Smooth muscle cell (in vitro differentiated cells): ENCODE results near the gene PTPN5. TPM values are rescaled to one million over a fixed set of nuclear protein-coding genes. Genes with fewer than 3 reads are reported as not detected.
A peak's percentile ranks its signal among the peaks of the same experiment; 100 is the strongest.

Experiments used
- DNase-seq: peaks from one replicate; lab custom pipeline; 2025; ENCODE audit not compliant: unreplicated experiment; lab: John Stamatoyannopoulos, UW
- H2AFZ ChIP-seq: fragments of 200-600 bp; sonication (generic); 2 replicates; pipeline ENCODE4 v1.6.0; 2016; ENCODE audit warnings: antibody characterized with exemption, low read depth, mild to moderate bottlenecking
- H3F3A ChIP-seq: fragments of 200-600 bp; sonication (generic); 2 replicates; pipeline ENCODE4 v1.6.0; 2017; ENCODE audit warnings: antibody characterized with exemption, low read depth
- H3K27ac ChIP-seq: fragments of 200-600 bp; sonication (generic); 2 replicates; pipeline ENCODE4 v1.5.1; 2016; ENCODE audit warnings: low read depth, mild to moderate bottlenecking
- H3K27me3 ChIP-seq: fragments of 200-600 bp; sonication (generic); 2 replicates; pipeline ENCODE4 v1.6.1; 2016; ENCODE audit warnings: low read depth, mild to moderate bottlenecking
- H3K36me3 ChIP-seq: fragments of 200-600 bp; sonication (generic); 2 replicates; pipeline ENCODE4 v1.5.1; 2016; ENCODE audit warnings: low read depth
- H3K4me1 ChIP-seq: fragments of 200-600 bp; sonication (generic); 2 replicates; pipeline ENCODE4 v1.5.1; 2016; ENCODE audit warnings: low read depth
- H3K4me2 ChIP-seq: fragments of 200-600 bp; sonication (generic); 2 replicates; pipeline ENCODE4 v1.6.0; 2016; ENCODE audit warnings: mild to moderate bottlenecking
- H3K4me3 ChIP-seq: fragments of 200-600 bp; sonication (generic); 2 replicates; pipeline ENCODE4 v1.5.1; 2016; ENCODE audit warnings: mild to moderate bottlenecking
- H3K79me2 ChIP-seq: fragments of 200-600 bp; sonication (generic); 2 replicates; pipeline ENCODE4 v1.6.0; 2016; ENCODE audit warnings: low read depth, mild to moderate bottlenecking
- H3K9ac ChIP-seq: fragments of 200-600 bp; sonication (generic); 2 replicates; pipeline ENCODE4 v1.6.0; 2016; ENCODE audit warnings: low read depth
- H3K9me3 ChIP-seq: fragments of 200-600 bp; sonication (generic); replicated peaks from 2 replicates; pipeline ENCODE4 v1.5.1; 2016; ENCODE audit warnings: low read depth
- H4K20me1 ChIP-seq: fragments of 200-600 bp; sonication (generic); 2 replicates; pipeline ENCODE4 v1.6.0; 2016; ENCODE audit warnings: low read depth
- CTCF ChIP-seq: fragments of 200-600 bp; sonication (generic); IDR thresholded peaks from 2 replicates; pipeline ENCODE4 v1.5.1; 2017; ENCODE audit warnings: borderline replicate concordance, mild to moderate bottlenecking, antibody characterized with exemption; ENCODE audit not compliant: insufficient read depth, poor library complexity, severe bottlenecking
- WGBS: methylation state at CpG from one replicate; pipeline ENCODE4 v1.1.7; 2016; ENCODE audit warnings: low lambda C conversion rate; 5-methylcytosine and 5-hydroxymethylcytosine counted together
- polyA plus RNA-seq: library from polyadenylated mRNA; unstranded; fragments of >200 nt; fragmentation: Nextera tagmentation; extraction: Ambion mirVana; gene quantifications from 2 replicates; pipeline ENCODE4 v1.2.1, GENCODE V29; 2016
- total RNA-seq: library from RNA; depleted of rRNA; stranded (reverse); fragments of >200 nt; gene quantifications from 2 replicates; pipeline ENCODE4 v1.2.3, GENCODE V29; 2014

The PTPN5 gene
- total and polyA plus RNA-seq, 2 experiments from 2014 or later: not detected

- H3K79me2 ChIP-seq: no peaks in the 10 kb centered on the region
- no peaks in the 10 kb centered on the region for H3K27me3 ChIP-seq
- DNase-seq: no peak
- WGBS: 62% methylated on average over 3 of the region's 3 CpGs
- H2AFZ ChIP-seq: no peak overlapping the region
- H3K4me3 ChIP-seq: no peak overlapping the region
- H3K36me3 ChIP-seq: no peaks in the 10 kb centered on the region
- H3K4me2 ChIP-seq: no peak overlapping the region
- H3K27ac ChIP-seq: no peak overlapping the region
- H3K4me1 ChIP-seq: peaks cover 3% of the 10 kb centered on the region
- no peaks in the 10 kb centered on the region for H3K9me3 ChIP-seq
- TF ChIP-seq CTCF: no peak
- no peaks in the 10 kb centered on the region for H4K20me1 ChIP-seq
- H3F3A ChIP-seq: no peaks in the 10 kb centered on the region
- H3K9ac ChIP-seq: no peak overlapping the region
Measured at GRCh38 chr11:18752502-18752901, 39.1 kb downstream of the PTPN5 start.

GRCh38 chr11:18750944-18751343 is 40.7 kb downstream of the PTPN5 start:
- H2AFZ ChIP-seq: peak overlapping the region; percentile 17
- no peak overlapping the region for H3K4me3 ChIP-seq
- H3K9me3 ChIP-seq: no peaks in the 10 kb centered on the region
- no peak overlapping the region for H3K4me2 ChIP-seq
- no peaks in the 10 kb centered on the region for H3K79me2 ChIP-seq
- no peaks in the 10 kb centered on the region for H4K20me1 ChIP-seq
- no peak for TF ChIP-seq CTCF
- H3F3A ChIP-seq: no peaks in the 10 kb centered on the region
- DNase-seq: no peak
- WGBS: 97% methylated on average over 3 of the region's 3 CpGs
- H3K36me3 ChIP-seq: no peaks in the 10 kb centered on the region
- no peaks in the 10 kb centered on the region for H3K27me3 ChIP-seq
- H3K27ac ChIP-seq: no peak overlapping the region
- H3K9ac ChIP-seq: no peak overlapping the region
- peaks cover 3% of the 10 kb centered on the region for H3K4me1 ChIP-seq

- Histone ChIP-seq H3K4me1 (peaks cover 3% of the 10 kb centered on the region), H3K79me2 (no peaks in the 10 kb centered on the region), H3F3A (no peaks in the 10 kb centered on the region), H3K9me3 (no peaks in the 10 kb centered on the region), H2AFZ (peak overlapping the region; percentile 93), H4K20me1 (no peaks in the 10 kb centered on the region), H3K36me3 (no peaks in the 10 kb centered on the region), H3K4me3 (no peak overlapping the region), H3K27ac (peak overlapping the region; percentile 69), H3K9ac (no peak overlapping the region), H3K4me2 (peak overlapping the region; percentile 13), H3K27me3 (no peaks in the 10 kb centered on the region)
- no peak for TF ChIP-seq CTCF
- peak; percentile 26 for DNase-seq
- WGBS: 57% methylated on average over 12 of the region's 12 CpGs
Measured at GRCh38 chr11:18749681-18750319, 41.8 kb downstream of the PTPN5 start.

- 82% methylated on average over 13 of the region's 13 CpGs for WGBS
- Histone ChIP-seq H3K36me3 (no peaks in the 10 kb centered on the region), H3K9ac (no peak overlapping the region), H2AFZ (peak overlapping the region; percentile 22), H3K9me3 (no peaks in the 10 kb centered on the region), H3K27ac (no peak overlapping the region), H3K4me1 (peaks cover 3% of the 10 kb centered on the region), H3K27me3 (no peaks in the 10 kb centered on the region), H3K79me2 (no peaks in the 10 kb centered on the region), H3F3A (no peaks in the 10 kb centered on the region), H3K4me3 (no peak overlapping the region), H3K4me2 (no peak overlapping the region), H4K20me1 (no peaks in the 10 kb centered on the region)
- TF ChIP-seq CTCF: no peak
- no peak for DNase-seq
Measured at GRCh38 chr11:18748766-18749365, 42.7 kb downstream of the PTPN5 start.
